HCT116 (cell line): ENCODE measurements around the gene RAB3B. TPM values are rescaled to one million over a fixed set of nuclear protein-coding genes. Genes with fewer than 3 reads are reported as not detected.

Experiments
- ATAC-seq: fragments of 200-7000 bp; cut with Tn5 transposase; 2 replicates; pipeline ENCODE4 v1.9.1; 2020; ENCODE audit warnings: mild to moderate bottlenecking, moderate library complexity
- BruUV-seq: library from RNA; stranded (reverse); fragments of 400-500 nt; replicated peaks from 2 replicates; lab custom pipeline; 2021; lab: Mats Ljungman, UMichigan
- CTCF ChIA-PET: fragments of 300-600 bp; sonication (Branson Sonifier 250); formaldehyde crosslinking; loops from one replicate; lab custom pipeline; 2021; ENCODE audit warnings: antibody characterized with exemption; lab: Charles Lee
- POLR2A ChIA-PET: fragments of 300-600, 350-600 bp; sonication (Branson Sonifier 250); formaldehyde crosslinking; loops from one replicate; lab custom pipeline; 2021; ENCODE audit warnings: antibody characterized with exemption; lab: Charles Lee
- RAD21 ChIA-PET, 2 experiments: fragments of 300-600 bp; sonication (Branson Sonifier 250); formaldehyde crosslinking; loops; one replicate each; lab custom pipeline; 2023; ENCODE audit warnings: low total read pairs in 2 of 2; ENCODE audit not compliant: uncharacterized antibody in 2 of 2, unreplicated experiment in 2 of 2, low non-redundant PET in 1 of 2; lab: Charles Lee
- DNase-seq: peaks from one replicate; pipeline ENCODE4 v3.0.0-alpha.2; 2010; ENCODE audit warnings: low read depth, low spot score
- H2AFZ ChIP-seq: fragments of 200-600 bp; shearing (Covaris generic), sonication (generic); 2 replicates; pipeline ENCODE4 v1.6.1; 2017; ENCODE audit warnings: low read depth, mixed run types, mixed read lengths, antibody characterized with exemption, low read length; ENCODE audit not compliant: poor library complexity, severe bottlenecking
- H3K27ac ChIP-seq: 2 replicates; pipeline ENCODE4 v1.5.1; 2012; ENCODE audit warnings: low read depth, low read length
- H3K27me3 ChIP-seq: fragments of 200-600 bp; sonication (generic); 2 replicates; pipeline ENCODE4 v1.6.1; 2016; ENCODE audit warnings: mixed run types, low read length, mixed read lengths; ENCODE audit not compliant: insufficient read depth
- H3K36me3 ChIP-seq, 2 experiments: fragments of 200-500 bp in 1 of 2; fragments of 200-600 bp in 1 of 2; sonication (Bioruptor generic) in 1 of 2; sonication (generic) in 1 of 2; 2 replicates each; pipeline versions ENCODE4 v1.5.1 to v1.6.1; 2014 to 2016; ENCODE audit warnings: low read length in 2 of 2, inconsistent platforms in 1 of 2, mixed read lengths in 1 of 2, mixed run types in 1 of 2; ENCODE audit not compliant: insufficient read depth in 2 of 2, control insufficient read depth in 1 of 2
- H3K4me1 ChIP-seq, 2 experiments: fragments of 200-600 bp in 1 of 2; sonication (generic) in 1 of 2; 2 replicates each; pipeline versions ENCODE4 v1.5.1 to v1.6.1; 2012 to 2017; ENCODE audit warnings: low read length in 2 of 2, inconsistent platforms in 1 of 2, mild to moderate bottlenecking in 1 of 2, mixed read lengths in 1 of 2, mixed run types in 1 of 2, moderate library complexity in 1 of 2; ENCODE audit not compliant: insufficient read depth in 2 of 2, control insufficient read depth in 1 of 2
- H3K4me2 ChIP-seq: fragments of 200-600 bp; sonication (generic); 2 replicates; pipeline ENCODE4 v1.6.1; 2017; ENCODE audit warnings: mixed run types, low read length, mixed read lengths
- H3K4me3 ChIP-seq, 2 experiments: fragments of 200-600 bp in 1 of 2; sonication (generic) in 1 of 2; replicated peaks in 1 of 2; 2 replicates each; pipeline ENCODE4 v1.5.1; 2011 to 2016; ENCODE audit warnings: low read length in 2 of 2, control low read depth in 1 of 2, low read depth in 1 of 2, mild to moderate bottlenecking in 1 of 2, mixed read lengths in 1 of 2, mixed run types in 1 of 2
- H3K79me2 ChIP-seq: fragments of 200-600 bp; sonication (generic); 2 replicates; pipeline ENCODE4 v1.6.1; 2017; ENCODE audit warnings: mild to moderate bottlenecking, mixed run types, low read length, moderate library complexity, mixed read lengths; ENCODE audit not compliant: insufficient read depth
- H3K9ac ChIP-seq: fragments of 200-600 bp; sonication (generic); 2 replicates; pipeline ENCODE4 v1.6.1; 2016; ENCODE audit warnings: low read length, mixed read lengths
- H3K9me2 ChIP-seq: fragments of 200-600 bp; sonication (generic), shearing (Covaris generic); 2 replicates; pipeline ENCODE4 v1.6.1; 2017; ENCODE audit warnings: mixed run types, mild to moderate bottlenecking, moderate library complexity; ENCODE audit not compliant: insufficient read depth
- H3K9me3 ChIP-seq, 2 experiments: fragments of 200-500 bp in 1 of 2; fragments of 200-600 bp in 1 of 2; sonication (Bioruptor generic) in 1 of 2; sonication (generic) in 1 of 2; 2 replicates each; pipeline ENCODE4 v1.6.1; 2014 to 2017; ENCODE audit warnings: low read length in 2 of 2, mixed read lengths in 2 of 2, inconsistent platforms in 1 of 2, low read depth in 1 of 2, mild to moderate bottlenecking in 1 of 2, mixed run types in 1 of 2, moderate library complexity in 1 of 2; ENCODE audit not compliant: control insufficient read depth in 1 of 2, insufficient read depth in 1 of 2
- H4K20me1 ChIP-seq: fragments of 200-600 bp; sonication (generic), shearing (Covaris generic); 2 replicates; pipeline ENCODE4 v1.6.1; 2017; ENCODE audit warnings: mixed run types, mild to moderate bottlenecking, moderate library complexity; ENCODE audit not compliant: insufficient read depth
- CBX3 ChIP-seq: IDR thresholded peaks from 2 replicates; pipeline ENCODE4 v1.6.1; 2012; ENCODE audit warnings: low read depth
- CEBPB ChIP-seq: IDR thresholded peaks from 2 replicates; pipeline ENCODE4 v1.6.1; 2012; ENCODE audit warnings: low read depth
- EGR1 ChIP-seq: IDR thresholded peaks from 2 replicates; pipeline ENCODE4 v1.6.1; 2012; ENCODE audit warnings: low read depth
- EZH2 ChIP-seq: fragments of 200-600 bp; sonication (generic); IDR thresholded peaks from 2 replicates; pipeline ENCODE4 v1.6.1; 2017; ENCODE audit warnings: antibody characterized with exemption, mixed run types
- EZH2phosphoT487 ChIP-seq: fragments of 200-600 bp; IDR thresholded peaks from 2 replicates; pipeline ENCODE4 v1.6.1; 2018; ENCODE audit warnings: antibody characterized with exemption, borderline replicate concordance
- FOSL1 ChIP-seq: IDR thresholded peaks from 2 replicates; pipeline ENCODE4 v1.6.1; 2012; ENCODE audit warnings: low read depth
- JUND ChIP-seq: IDR thresholded peaks from 2 replicates; pipeline ENCODE4 v1.6.1; 2012
- POLR2A ChIP-seq: IDR thresholded peaks from 2 replicates; pipeline ENCODE4 v1.7.0; 2011; ENCODE audit warnings: borderline replicate concordance; ENCODE audit not compliant: insufficient read depth, insufficient read length; ENCODE audit errors: extremely low read depth
- POLR2AphosphoS5 ChIP-seq: IDR thresholded peaks from 2 replicates; pipeline ENCODE4 v1.6.1; 2011; ENCODE audit warnings: mild to moderate bottlenecking, low read depth, low read length, moderate library complexity
- RAD21 ChIP-seq: IDR thresholded peaks from 2 replicates; pipeline ENCODE4 v1.6.1; 2012; ENCODE audit warnings: low read depth, mild to moderate bottlenecking
- REST ChIP-seq: IDR thresholded peaks from 2 replicates; pipeline ENCODE4 v1.6.1; 2012; ENCODE audit warnings: low read depth
- SIN3A ChIP-seq: IDR thresholded peaks from 2 replicates; pipeline ENCODE4 v1.6.1; 2012; ENCODE audit warnings: low read depth
- SP1 ChIP-seq: IDR thresholded peaks from 2 replicates; pipeline ENCODE4 v1.6.1; 2012; ENCODE audit warnings: low read depth
- SRF ChIP-seq: IDR thresholded peaks from 2 replicates; pipeline ENCODE4 v1.6.1; 2012; ENCODE audit warnings: low read depth
- TCF7L2 ChIP-seq: IDR thresholded peaks from 2 replicates; pipeline ENCODE4 v1.7.0; 2011; ENCODE audit warnings: borderline replicate concordance, inconsistent platforms; ENCODE audit not compliant: insufficient read depth, insufficient read length; ENCODE audit errors: extremely low read depth
- ZFX ChIP-seq: fragments of 450-650 bp; IDR thresholded peaks from 2 replicates; pipeline ENCODE4 v1.6.1; 2017
- intact Hi-C: fragments of 100-400 bp; cut with micrococcal nuclease; formaldehyde crosslinking; loops from 2 replicates; pipeline ENCODE4 v1.10.0; 2022
- total RNA-seq: library from RNA; stranded (reverse); gene quantifications from one replicate; pipeline ENCODE4 v1.2.1, GENCODE V29; 2021; ENCODE audit not compliant: unreplicated experiment
- TF ChIP-seq, protein P1 (sequence below): IDR thresholded peaks from 2 replicates; pipeline ENCODE4 v1.6.1; 2011; ENCODE audit warnings: mild to moderate bottlenecking, low read length, moderate library complexity; ENCODE audit not compliant: insufficient replicate concordance; ENCODE audit errors: extremely low read depth
- TF ChIP-seq, protein P2 (sequence below): IDR thresholded peaks from 2 replicates; pipeline ENCODE4 v1.6.1; 2012
- TF ChIP-seq, protein P3 (sequence below), 3 experiments: fragments of 200-600 bp in 1 of 3; sonication (generic) in 1 of 3; IDR thresholded peaks in 2 of 3; conservative IDR thresholded peaks in 1 of 3; 2 replicates each; pipeline ENCODE4 v1.5.1; 2012 to 2017; ENCODE audit warnings: low read depth in 2 of 3, low read length in 2 of 3, antibody characterized with exemption in 1 of 3, borderline replicate concordance in 1 of 3, control low read depth in 1 of 3, mild to moderate bottlenecking in 1 of 3, mixed read lengths in 1 of 3, mixed run types in 1 of 3, moderate library complexity in 1 of 3; ENCODE audit not compliant: insufficient read depth in 1 of 3

The RAB3B gene
- total RNA-seq, 1 experiment from 2014 or later = 15.1 TPM

GRCh38 chr1:51982161-51982560 is 8.3 kb downstream of the RAB3B start:
- H3K4me2 ChIP-seq = no peak overlapping the region
- H2AFZ ChIP-seq = no peak overlapping the region
- no peaks in the 10 kb centered on the region for H3K9me3 ChIP-seq
- DNase-seq (no peak), ATAC-seq (no peak)
- H3K27ac ChIP-seq = no peak overlapping the region
- no peaks in the 10 kb centered on the region for H3K27me3 ChIP-seq
- ChIA-PET CTCF (no interaction called here), POLR2A (no interaction called here), RAD21 (no interaction called here)
- no peaks in the 10 kb centered on the region for H3K9me2 ChIP-seq
- no peaks in the 10 kb centered on the region for H4K20me1 ChIP-seq
- H3K4me1 ChIP-seq = peaks cover 5 to 12% of the 10 kb centered on the region in 2 experiments; a peak in 3 of 4 replicates
- intact Hi-C loops = no loop called here
- no peak for TF ChIP-seq CEBPB
- no peak for TF ChIP-seq REST
- no peak for TF ChIP-seq SP1
- no peak for TF ChIP-seq CBX3
- TF ChIP-seq EZH2 = no peak
- no peak for TF ChIP-seq JUND
- TF ChIP-seq EGR1 = no peak
- TF ChIP-seq, protein P1, sequence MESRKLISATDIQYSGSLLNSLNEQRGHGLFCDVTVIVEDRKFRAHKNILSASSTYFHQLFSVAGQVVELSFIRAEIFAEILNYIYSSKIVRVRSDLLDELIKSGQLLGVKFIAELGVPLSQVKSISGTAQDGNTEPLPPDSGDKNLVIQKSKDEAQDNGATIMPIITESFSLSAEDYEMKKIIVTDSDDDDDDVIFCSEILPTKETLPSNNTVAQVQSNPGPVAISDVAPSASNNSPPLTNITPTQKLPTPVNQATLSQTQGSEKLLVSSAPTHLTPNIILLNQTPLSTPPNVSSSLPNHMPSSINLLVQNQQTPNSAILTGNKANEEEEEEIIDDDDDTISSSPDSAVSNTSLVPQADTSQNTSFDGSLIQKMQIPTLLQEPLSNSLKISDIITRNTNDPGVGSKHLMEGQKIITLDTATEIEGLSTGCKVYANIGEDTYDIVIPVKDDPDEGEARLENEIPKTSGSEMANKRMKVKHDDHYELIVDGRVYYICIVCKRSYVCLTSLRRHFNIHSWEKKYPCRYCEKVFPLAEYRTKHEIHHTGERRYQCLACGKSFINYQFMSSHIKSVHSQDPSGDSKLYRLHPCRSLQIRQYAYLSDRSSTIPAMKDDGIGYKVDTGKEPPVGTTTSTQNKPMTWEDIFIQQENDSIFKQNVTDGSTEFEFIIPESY = no peak
- TF ChIP-seq FOSL1 = no peak
- no peak for TF ChIP-seq RAD21
- TF ChIP-seq ZFX = no peak
- no peak for TF ChIP-seq SIN3A
- TF ChIP-seq EZH2phosphoT487 = no peak
- no peak for TF ChIP-seq POLR2A
- TF ChIP-seq, protein P2, sequence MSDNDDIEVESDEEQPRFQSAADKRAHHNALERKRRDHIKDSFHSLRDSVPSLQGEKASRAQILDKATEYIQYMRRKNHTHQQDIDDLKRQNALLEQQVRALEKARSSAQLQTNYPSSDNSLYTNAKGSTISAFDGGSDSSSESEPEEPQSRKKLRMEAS = no peak
- TF ChIP-seq, protein P3, sequence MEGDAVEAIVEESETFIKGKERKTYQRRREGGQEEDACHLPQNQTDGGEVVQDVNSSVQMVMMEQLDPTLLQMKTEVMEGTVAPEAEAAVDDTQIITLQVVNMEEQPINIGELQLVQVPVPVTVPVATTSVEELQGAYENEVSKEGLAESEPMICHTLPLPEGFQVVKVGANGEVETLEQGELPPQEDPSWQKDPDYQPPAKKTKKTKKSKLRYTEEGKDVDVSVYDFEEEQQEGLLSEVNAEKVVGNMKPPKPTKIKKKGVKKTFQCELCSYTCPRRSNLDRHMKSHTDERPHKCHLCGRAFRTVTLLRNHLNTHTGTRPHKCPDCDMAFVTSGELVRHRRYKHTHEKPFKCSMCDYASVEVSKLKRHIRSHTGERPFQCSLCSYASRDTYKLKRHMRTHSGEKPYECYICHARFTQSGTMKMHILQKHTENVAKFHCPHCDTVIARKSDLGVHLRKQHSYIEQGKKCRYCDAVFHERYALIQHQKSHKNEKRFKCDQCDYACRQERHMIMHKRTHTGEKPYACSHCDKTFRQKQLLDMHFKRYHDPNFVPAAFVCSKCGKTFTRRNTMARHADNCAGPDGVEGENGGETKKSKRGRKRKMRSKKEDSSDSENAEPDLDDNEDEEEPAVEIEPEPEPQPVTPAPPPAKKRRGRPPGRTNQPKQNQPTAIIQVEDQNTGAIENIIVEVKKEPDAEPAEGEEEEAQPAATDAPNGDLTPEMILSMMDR (IDR thresholded peaks at IDR 0.05 in 2 of 3, conservative IDR thresholded peaks at IDR 0.05 in 1 of 3; ENCODE audit: borderline replicate concordance in 1 of 3, insufficient read depth in 1 of 3, low read depth in 2 of 3, low read length in 2 of 3) = no peak
- TF ChIP-seq POLR2AphosphoS5 = no peak
- TF ChIP-seq SRF = no peak
- no peak for TF ChIP-seq TCF7L2
- no peak overlapping the region for H3K9ac ChIP-seq
- no peaks in the 10 kb centered on the region; a peak in 1 of 4 replicates for H3K36me3 ChIP-seq
- no peak overlapping the region for H3K4me3 ChIP-seq
- no TSS peak for BruUV-seq
- H3K79me2 ChIP-seq = no peaks in the 10 kb centered on the region
